ENCODE results near the gene IDNK. TPM values are rescaled to one million over a fixed set of nuclear protein-coding genes. Genes with fewer than 3 reads are reported as not detected.

The IDNK gene
- total and polyA plus RNA-seq, 2 of the 4 experiments (the other 2 are of a cell fraction), result 1.4 to 2.3 TPM

- Histone ChIP-seq H3K9me3 (ENCODE audit: control insufficient read depth, insufficient read depth, low read length) (no peaks in the 10 kb centered on the region), H2BK20ac (ENCODE audit: low read depth, low read length) (no peak overlapping the region), H2AFZ (replicated peaks; ENCODE audit: low read length, poor library complexity) (no peak overlapping the region), H2BK5ac (ENCODE audit: low read depth, low read length, poor library complexity, severe bottlenecking) (no peak overlapping the region), H3K36me3 (ENCODE audit: control insufficient read depth, insufficient read depth, low read length) (no peaks in the 10 kb centered on the region), H2BK120ac (ENCODE audit: low read depth, low read length) (no peak overlapping the region), H4K91ac (ENCODE audit: insufficient read depth, low read depth, low read length) (no peak overlapping the region), H3K18ac (ENCODE audit: low read depth, low read length) (no peak overlapping the region), H2AK9ac (replicated peaks; ENCODE audit: low read depth, low read length, poor library complexity) (no peak overlapping the region), H3K27me3 (ENCODE audit: control insufficient read depth, insufficient read depth, low read length) (no peaks in the 10 kb centered on the region), H3K9ac (ENCODE audit: low read depth, low read length) (no peak overlapping the region), H3K4me2 (ENCODE audit: low read depth, low read length) (no peak overlapping the region), H4K20me1 (ENCODE audit: insufficient read depth, low read length) (no peaks in the 10 kb centered on the region), H3K9me1 (ENCODE audit: insufficient read depth, low read length) (no peaks in the 10 kb centered on the region), H3K14ac (replicated peaks; ENCODE audit: low read depth, low read length) (no peak overlapping the region), H4K5ac (ENCODE audit: low read depth, low read length) (no peak overlapping the region), H3K27ac (ENCODE audit: insufficient read depth, low read length) (no peak overlapping the region), H2BK15ac (ENCODE audit: low read depth, low read length) (no peak overlapping the region), H3K79me1 (ENCODE audit: low read depth in 1 of 2, low read length in 2 of 2) (no peaks in the 10 kb centered on the region), H3K4ac (ENCODE audit: low read depth, low read length) (no peak overlapping the region), H3K23ac (ENCODE audit: low read depth, low read length) (no peak overlapping the region), H2AK5ac (ENCODE audit: low read depth, low read length) (no peak overlapping the region), H4K8ac (ENCODE audit: low read depth in 2 of 2, low read length in 2 of 2) (no peak overlapping the region), H3K4me1 (ENCODE audit: control insufficient read depth, insufficient read depth, low read length) (no peaks in the 10 kb centered on the region), H3K4me3 (ENCODE audit: insufficient read depth, low read depth, low read length) (no peak overlapping the region), H3K56ac (ENCODE audit: extremely low read depth, insufficient read depth, low read length) (no peak overlapping the region)
- no peak for DNase-seq
- WGBS, 2 experiments (ENCODE audit: extremely low coverage in 2 of 2, insufficient read length in 1 of 2), result no CpG with 5 or more reads among the region's 1 CpG
- TF ChIP-seq CEBPB (IDR thresholded peaks at IDR 0.05; ENCODE audit: low read depth, low read length) (no peak), BHLHE40 (IDR thresholded peaks at IDR 0.05; ENCODE audit: low read depth, low read length) (no peak), MAFK (IDR thresholded peaks at IDR 0.05; ENCODE audit: low read depth, low read length) (no peak), RFX5 (IDR thresholded peaks at IDR 0.05; ENCODE audit: low read depth, low read length) (no peak), MXI1 (IDR thresholded peaks at IDR 0.05; ENCODE audit: borderline replicate concordance, low read depth, low read length) (no peak), NFE2L2 (IDR thresholded peaks at IDR 0.05; ENCODE audit: low read depth, low read length) (no peak), USF2 (IDR thresholded peaks at IDR 0.05; ENCODE audit: low read depth, low read length) (no peak), POLR2A (IDR thresholded peaks at IDR 0.05; ENCODE audit: low read depth, low read length) (no peak), FOS (IDR thresholded peaks at IDR 0.05; ENCODE audit: low read depth, low read length) (no peak), SMC3 (IDR thresholded peaks at IDR 0.05; ENCODE audit: low read depth, low read length) (no peak), RAD21 (IDR thresholded peaks at IDR 0.05; ENCODE audit: low read length) (no peak), MAZ (IDR thresholded peaks at IDR 0.05; ENCODE audit: borderline replicate concordance, low read depth, low read length) (no peak)
- TF ChIP-seq, protein P1, sequence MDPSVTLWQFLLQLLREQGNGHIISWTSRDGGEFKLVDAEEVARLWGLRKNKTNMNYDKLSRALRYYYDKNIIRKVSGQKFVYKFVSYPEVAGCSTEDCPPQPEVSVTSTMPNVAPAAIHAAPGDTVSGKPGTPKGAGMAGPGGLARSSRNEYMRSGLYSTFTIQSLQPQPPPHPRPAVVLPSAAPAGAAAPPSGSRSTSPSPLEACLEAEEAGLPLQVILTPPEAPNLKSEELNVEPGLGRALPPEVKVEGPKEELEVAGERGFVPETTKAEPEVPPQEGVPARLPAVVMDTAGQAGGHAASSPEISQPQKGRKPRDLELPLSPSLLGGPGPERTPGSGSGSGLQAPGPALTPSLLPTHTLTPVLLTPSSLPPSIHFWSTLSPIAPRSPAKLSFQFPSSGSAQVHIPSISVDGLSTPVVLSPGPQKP (IDR thresholded peaks at IDR 0.05; ENCODE audit: borderline replicate concordance, low read depth, low read length), result no peak
- TF ChIP-seq, protein P2, sequence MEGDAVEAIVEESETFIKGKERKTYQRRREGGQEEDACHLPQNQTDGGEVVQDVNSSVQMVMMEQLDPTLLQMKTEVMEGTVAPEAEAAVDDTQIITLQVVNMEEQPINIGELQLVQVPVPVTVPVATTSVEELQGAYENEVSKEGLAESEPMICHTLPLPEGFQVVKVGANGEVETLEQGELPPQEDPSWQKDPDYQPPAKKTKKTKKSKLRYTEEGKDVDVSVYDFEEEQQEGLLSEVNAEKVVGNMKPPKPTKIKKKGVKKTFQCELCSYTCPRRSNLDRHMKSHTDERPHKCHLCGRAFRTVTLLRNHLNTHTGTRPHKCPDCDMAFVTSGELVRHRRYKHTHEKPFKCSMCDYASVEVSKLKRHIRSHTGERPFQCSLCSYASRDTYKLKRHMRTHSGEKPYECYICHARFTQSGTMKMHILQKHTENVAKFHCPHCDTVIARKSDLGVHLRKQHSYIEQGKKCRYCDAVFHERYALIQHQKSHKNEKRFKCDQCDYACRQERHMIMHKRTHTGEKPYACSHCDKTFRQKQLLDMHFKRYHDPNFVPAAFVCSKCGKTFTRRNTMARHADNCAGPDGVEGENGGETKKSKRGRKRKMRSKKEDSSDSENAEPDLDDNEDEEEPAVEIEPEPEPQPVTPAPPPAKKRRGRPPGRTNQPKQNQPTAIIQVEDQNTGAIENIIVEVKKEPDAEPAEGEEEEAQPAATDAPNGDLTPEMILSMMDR (conservative IDR thresholded peaks at IDR 0.05; ENCODE audit: low read depth, low read length), result no peak
- no TSS peak for BruUV-seq (replicated peaks)
- intact Hi-C loops (cut with micrococcal nuclease) (no loop called here), dilution Hi-C loops (cut with HindIII; ENCODE audit: low sequenced_read_pairs, unreplicated experiment) (no loop called here), in situ Hi-C loops (cut with MboI; ENCODE audit: low sequenced_read_pairs) (no loop called here)
- POLR2A ChIA-PET (ENCODE audit: unreplicated experiment), result no interaction called here
- CTCF ChIA-PET, result no interaction called here
- ATAC-seq (ENCODE audit: low read depth), result no peak
These were observed 14.4 kb downstream of the IDNK start for GRCh38 chr9:83637389-83637788.
